GM12891 (cell line): ENCODE data around the gene SIRT2.

Source experiments
- POLR2A ChIP-seq: IDR thresholded peaks from 2 replicates; pipeline ENCODE4 v1.6.1; 2011; ENCODE audit warnings: low read depth, low read length, control low read depth
- POLR2AphosphoS5 ChIP-seq: IDR thresholded peaks from 2 replicates; pipeline ENCODE4 v1.6.1; 2011; ENCODE audit warnings: low read depth, low read length, control low read depth
- TAF1 ChIP-seq: IDR thresholded peaks from 2 replicates; pipeline ENCODE4 v1.6.1; 2011; ENCODE audit warnings: low read depth, low read length, control low read depth

GRCh38 chr19:38878575-38879399 lies 20.6 kb downstream of the SIRT2 start:
- TF ChIP-seq POLR2A (no peak), POLR2AphosphoS5 (no peak), TAF1 (no peak)
